GM12874 (cell line): ENCODE results near the gene GAB2.

Experiments used
- CTCF ChIP-seq: IDR thresholded peaks from 2 replicates; pipeline ENCODE4 v1.5.1; 2011; ENCODE audit warnings: low read depth, mild to moderate bottlenecking, control low read depth, low read length, moderate library complexity; ENCODE audit not compliant: insufficient read depth

GAB2 gene

GRCh38 chr11:78425399-78426070 lies 7.9 kb upstream of the GAB2 start:
- no peak for TF ChIP-seq CTCF

GRCh38 chr11:78424334-78425270 lies 7.0 kb upstream of the GAB2 start:
- TF ChIP-seq CTCF = no peak

- no peak for TF ChIP-seq CTCF
These were observed 5.6 kb upstream of the GAB2 start for GRCh38 chr11:78423241-78423640.

- no peak for TF ChIP-seq CTCF
These were observed 3.2 kb upstream of the GAB2 start for GRCh38 chr11:78420796-78421209.

GRCh38 chr11:78420255-78420764 lies 2.7 kb upstream of the GAB2 start:
- peak; percentile 59 for TF ChIP-seq CTCF

- no peak for TF ChIP-seq CTCF
These were observed 1.7 kb upstream of the GAB2 start for GRCh38 chr11:78419327-78419726.

GRCh38 chr11:78418584-78419211 lies 1.1 kb upstream of the GAB2 start:
- no peak for TF ChIP-seq CTCF
